Fibroblast of the aortic adventitia (primary cell): ENCODE measurements around the gene ACIN1. TPM values are rescaled to one million over a fixed set of nuclear protein-coding genes. Genes with fewer than 3 reads are reported as not detected.
A peak's percentile ranks its signal among the peaks of the same experiment; 100 is the strongest.

Experiments used
- DNase-seq: peaks from one replicate; pipeline ENCODE4 v3.0.0-alpha.2; 2010; ENCODE audit warnings: low read depth
- H3K4me3 ChIP-seq: 2 replicates; pipeline ENCODE4 v1.5.1; 2011; ENCODE audit warnings: low read depth, mild to moderate bottlenecking, control low read depth, low read length, moderate library complexity
- CTCF ChIP-seq: IDR thresholded peaks from 2 replicates; pipeline ENCODE4 v1.5.1; 2011; ENCODE audit warnings: mild to moderate bottlenecking, low read length, control low read depth, inconsistent platforms; ENCODE audit not compliant: insufficient read depth
- total RNA-seq: library from RNA; depleted of rRNA; stranded (reverse); fragments of >200 nt; gene quantifications from 2 replicates; pipeline ENCODE4 v1.2.3, GENCODE V29; 2012; ENCODE audit warnings: low replicate concordance

Gene ACIN1
- total RNA-seq, 1 donor = 97.0 TPM

- no peak overlapping the region for H3K4me3 ChIP-seq
- DNase-seq = no peak
- TF ChIP-seq CTCF = no peak
Observed at GRCh38 chr14:23080474-23080873, 14.5 kb downstream of the ACIN1 start.

GRCh38 chr14:23079716-23080115, 15.2 kb downstream of the ACIN1 start:
- H3K4me3 ChIP-seq = no peak overlapping the region
- DNase-seq = no peak
- no peak for TF ChIP-seq CTCF

- peak; percentile 21 for TF ChIP-seq CTCF
- peak; percentile 97 for DNase-seq
Observed at GRCh38 chr14:23078692-23079116, 16.2 kb downstream of the ACIN1 start.

GRCh38 chr14:23077962-23078361, 17.0 kb downstream of the ACIN1 start:
- TF ChIP-seq CTCF = no peak
- DNase-seq = no peak
- H3K4me3 ChIP-seq = no peak overlapping the region

More at GRCh38 chr14:23078692-23079116, 16.2 kb downstream of the ACIN1 start:
- H3K4me3 ChIP-seq = no peak overlapping the region

GRCh38 chr14:23076785-23077408, 18.0 kb downstream of the ACIN1 start:
- no peak overlapping the region for H3K4me3 ChIP-seq
- peak; percentile 63 for DNase-seq
- peak; percentile 65 for TF ChIP-seq CTCF

- DNase-seq = no peak
- no peak for TF ChIP-seq CTCF
- no peak overlapping the region for H3K4me3 ChIP-seq
Observed at GRCh38 chr14:23074906-23075305, 20.0 kb downstream of the ACIN1 start.
